ENCODE results near the gene TMEM127.

The TMEM127 gene

DNA sequence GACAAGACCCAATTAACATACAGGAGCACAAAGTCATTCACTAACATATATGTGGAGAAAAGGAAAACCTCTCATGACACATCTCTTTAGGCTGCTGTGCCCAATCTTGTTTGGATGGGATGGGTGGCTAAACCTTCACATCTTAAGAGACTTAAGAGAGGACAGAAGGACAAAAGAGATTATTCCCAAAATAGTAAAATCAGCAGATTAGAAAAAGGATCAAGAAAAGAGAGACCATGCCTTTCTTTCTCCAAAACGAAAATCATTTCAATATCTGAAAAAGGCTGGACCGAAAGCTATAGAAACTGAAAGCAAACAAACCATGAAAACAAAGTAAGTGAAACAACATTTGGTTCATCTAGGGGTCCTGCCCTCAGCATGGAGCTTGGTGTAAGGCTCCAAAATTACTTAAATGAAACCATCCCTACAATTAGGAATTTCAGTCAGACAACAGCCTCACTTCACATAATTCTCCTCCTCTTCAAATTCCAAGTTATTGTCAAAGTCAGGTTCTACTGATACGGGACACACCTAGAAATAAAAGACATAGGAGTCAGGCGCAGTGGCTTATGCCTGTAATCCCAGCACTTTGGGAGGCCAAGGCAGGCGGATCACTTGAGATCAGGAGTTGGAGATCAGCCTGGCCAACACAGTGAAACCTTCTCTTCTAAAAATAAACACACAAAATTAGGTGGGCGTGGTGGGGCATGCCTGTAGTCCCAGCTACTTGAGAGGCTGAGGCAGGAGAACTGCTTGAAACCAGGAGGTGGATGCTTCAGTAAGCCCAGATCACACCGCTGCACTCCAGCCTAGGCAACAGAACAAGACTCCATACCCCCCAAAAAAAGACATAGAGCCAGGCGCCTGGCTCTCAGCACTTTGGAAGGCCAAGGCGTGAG, 62.4 kb downstream of the TMEM127 start:
- no peak for DNase-seq

DNA sequence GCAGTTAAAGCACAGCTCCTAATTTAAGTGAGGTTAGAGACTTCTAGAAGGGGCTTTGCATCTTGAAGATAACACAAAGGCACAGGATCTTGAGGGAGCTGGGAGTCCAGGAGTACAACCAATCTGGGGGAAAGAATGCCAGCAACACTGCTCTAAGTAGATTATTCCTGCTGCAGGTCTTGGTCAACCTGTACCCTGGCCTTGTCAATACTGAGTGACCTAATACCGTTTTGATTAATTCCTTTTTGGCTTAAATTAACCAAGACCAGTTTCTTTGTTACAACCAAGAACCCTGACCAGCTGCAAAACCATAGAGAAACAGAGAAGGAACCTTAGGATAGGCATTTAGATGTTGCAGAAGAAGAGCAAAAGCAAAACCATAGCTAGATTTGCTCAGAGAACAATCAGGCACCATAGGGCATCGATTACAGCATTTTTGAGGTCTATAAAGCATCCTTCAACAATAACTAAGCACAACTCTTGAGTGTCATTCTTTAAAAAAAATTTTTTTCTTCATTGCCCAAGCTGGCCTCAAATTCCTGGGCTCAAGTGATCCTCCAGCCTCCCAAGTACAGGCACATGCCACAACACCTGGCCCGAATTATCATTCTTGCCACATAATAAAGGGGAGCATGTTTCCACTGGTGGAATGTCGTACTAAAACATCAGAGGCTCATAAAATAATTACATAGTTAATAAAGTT, 63.5 kb downstream of the TMEM127 start:
- no peak for DNase-seq

DNA sequence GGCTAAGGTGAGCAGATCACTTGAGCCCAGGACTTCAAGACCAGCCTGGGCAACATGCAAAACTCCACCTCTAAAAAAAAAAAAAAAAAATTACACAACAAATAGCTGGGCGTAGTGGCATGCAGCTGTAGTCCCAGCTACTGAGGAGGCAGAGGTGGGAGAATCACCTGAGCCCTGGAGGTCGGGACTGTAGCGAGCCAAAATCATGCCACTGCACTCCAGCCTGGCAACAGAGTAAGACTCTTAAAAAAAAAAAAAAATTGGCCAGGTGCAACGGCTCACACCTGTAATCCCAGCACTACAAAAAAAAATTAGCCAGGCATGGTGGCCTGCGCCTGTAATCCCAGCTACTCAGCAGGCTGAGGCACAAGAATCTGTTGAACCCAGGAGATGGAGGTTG, 64.5 kb downstream of the TMEM127 start:
- no peak for DNase-seq

DNA sequence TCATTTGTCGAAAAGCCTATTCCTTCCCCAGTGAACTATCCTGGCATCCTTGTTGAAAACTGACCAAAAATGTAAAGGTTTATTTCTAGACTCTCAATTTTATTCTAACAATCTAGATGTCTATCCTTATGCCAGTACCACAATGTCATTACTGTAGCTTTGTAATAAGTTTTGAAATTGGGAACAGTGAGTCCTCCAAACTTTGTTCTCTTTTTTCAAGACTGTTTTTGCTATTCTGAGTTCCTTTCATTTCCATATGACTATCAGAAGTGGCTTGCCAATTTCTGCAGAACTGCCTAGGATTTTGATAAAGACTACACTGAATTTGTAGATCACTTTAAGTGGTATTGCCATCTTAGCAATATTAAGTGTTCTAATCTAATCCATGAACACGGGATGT, 66.9 kb downstream of the TMEM127 start:
- DNase-seq, result no peak
